Activated T-cell treated with anti-CD3 and anti-CD28 coated beads for 48 hours (primary cell): ENCODE measurements around the gene PCDHB16.
"Not testable (repeated sequence)": the region's sequence is repeated elsewhere in the genome, so short reads cannot be mapped to it uniquely, and the experiment has no call there.

Experiments used
- DNase-seq: peaks from one replicate; pipeline ENCODE4 v3.0.0-alpha.2; 2020; ENCODE audit warnings: low read depth

PCDHB16 gene

GRCh38 chr5:141182248-141182647 is at the start of gene PCDHB16:
TSS of gene PCDHB16 (plus strand) at chr5:141182387. CDS start at chr5:141182560, 173 bp downstream.
- DNase-seq, result no peak

DNA sequence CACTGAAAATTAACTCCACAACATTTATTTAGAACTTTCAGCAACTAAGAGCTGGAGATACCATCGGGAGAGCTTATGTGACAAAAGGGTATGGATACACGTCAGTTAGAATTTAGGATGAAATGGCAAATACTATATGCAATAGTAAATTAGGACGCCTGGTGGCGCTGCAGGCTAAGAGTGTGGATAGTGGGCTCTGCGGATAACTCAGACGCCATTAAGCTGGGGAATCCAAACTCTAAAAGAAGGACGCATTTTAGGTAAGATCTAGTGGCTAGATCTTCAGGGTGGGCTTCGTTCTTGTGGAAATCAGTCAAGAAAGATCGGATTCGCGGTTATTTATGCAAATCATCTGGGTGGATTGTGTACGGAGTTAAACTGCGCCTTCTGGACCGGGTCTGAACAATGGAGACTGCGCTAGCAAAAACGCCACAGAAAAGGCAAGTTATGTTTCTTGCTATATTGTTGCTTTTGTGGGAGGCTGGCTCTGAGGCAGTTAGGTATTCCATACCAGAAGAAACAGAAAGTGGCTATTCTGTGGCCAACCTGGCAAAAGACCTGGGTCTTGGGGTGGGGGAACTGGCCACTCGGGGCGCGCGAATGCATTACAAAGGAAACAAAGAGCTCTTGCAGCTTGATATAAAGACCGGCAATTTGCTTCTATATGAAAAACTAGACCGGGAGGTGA is 47.0 kb upstream of the PCDHB16 start, which contains the start of gene PCDHB5:
PCDHB5 (plus strand) TSS at position 177 of the 688 bp plus-strand sequence; CDS start at position 406, 229 bp downstream.
- no peak for DNase-seq

- DNase-seq, result no peak
These were observed 46.4 kb upstream of the PCDHB16 start for GRCh38 chr5:141135718-141136266.

GRCh38 chr5:141137346-141137745 is 44.8 kb upstream of the PCDHB16 start:
- DNase-seq, result not testable (repeated sequence)

DNA sequence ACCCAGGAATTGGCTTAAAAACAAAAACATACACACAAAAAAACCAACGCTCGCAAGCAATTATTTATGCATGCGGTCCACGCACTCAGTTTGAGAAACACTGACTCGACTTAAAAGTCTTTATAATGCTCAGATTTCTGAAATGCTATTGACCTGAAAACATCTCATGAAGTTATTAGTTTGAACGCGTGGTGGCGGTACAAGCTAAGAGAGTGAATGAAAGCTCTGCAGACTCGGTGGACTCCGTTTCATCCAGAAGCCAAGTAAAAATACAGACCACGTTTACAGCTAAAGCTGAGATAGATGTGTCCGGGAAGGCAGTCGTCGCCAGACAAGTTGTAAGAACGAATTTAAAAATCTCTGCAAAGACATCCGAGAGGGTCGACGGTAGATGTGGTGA is 32.4 kb upstream of the PCDHB16 start, which contains the start of gene PCDHB6:
PCDHB6 (plus strand) TSS at position 246 of the 400 bp plus-strand sequence. CDS start 201 bp downstream, outside the sequence.
- DNase-seq, result no peak

DNA sequence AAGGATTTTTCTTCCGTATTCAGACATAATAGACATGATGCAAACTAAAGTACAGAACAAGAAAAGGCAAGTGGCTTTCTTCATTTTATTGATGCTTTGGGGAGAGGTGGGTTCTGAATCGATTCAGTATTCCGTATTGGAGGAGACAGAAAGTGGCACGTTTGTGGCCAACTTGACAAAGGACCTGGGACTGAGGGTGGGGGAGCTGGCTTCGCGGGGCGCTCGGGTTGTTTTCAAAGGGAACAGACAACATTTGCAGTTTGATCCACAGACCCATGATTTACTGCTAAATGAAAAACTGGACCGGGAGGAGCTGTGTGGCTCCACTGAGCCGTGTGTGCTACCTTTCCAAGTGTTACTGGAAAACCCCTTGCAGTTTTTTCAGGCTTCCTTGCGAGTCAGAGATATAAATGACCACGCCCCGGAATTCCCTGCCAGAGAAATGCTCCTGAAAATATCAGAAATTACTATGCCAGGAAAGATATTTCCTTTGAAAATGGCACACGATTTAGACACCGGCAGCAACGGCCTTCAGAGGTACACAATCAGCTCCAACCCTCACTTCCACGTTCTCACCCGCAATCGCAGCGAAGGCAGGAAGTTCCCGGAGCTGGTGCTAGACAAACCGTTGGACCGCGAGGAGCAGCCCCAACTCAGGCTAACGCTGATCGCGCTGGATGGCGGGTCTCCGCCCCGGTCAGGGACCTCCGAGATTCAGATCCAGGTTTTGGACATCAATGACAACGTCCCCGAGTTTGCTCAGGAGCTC is 31.8 kb upstream of the PCDHB16 start:
- no peak for DNase-seq

DNA sequence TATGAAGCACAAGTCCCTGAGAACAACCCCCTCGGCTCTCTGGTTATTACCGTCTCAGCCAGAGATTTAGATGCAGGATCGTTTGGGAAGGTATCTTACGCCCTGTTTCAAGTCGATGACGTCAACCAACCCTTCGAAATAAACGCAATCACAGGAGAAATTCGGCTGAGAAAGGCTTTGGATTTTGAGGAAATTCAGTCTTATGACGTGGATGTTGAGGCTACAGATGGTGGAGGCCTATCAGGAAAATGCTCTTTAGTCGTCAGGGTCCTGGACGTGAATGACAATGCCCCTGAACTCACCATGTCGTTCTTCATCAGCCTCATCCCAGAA is 31.2 kb upstream of the PCDHB16 start:
- DNase-seq, result no peak

DNA sequence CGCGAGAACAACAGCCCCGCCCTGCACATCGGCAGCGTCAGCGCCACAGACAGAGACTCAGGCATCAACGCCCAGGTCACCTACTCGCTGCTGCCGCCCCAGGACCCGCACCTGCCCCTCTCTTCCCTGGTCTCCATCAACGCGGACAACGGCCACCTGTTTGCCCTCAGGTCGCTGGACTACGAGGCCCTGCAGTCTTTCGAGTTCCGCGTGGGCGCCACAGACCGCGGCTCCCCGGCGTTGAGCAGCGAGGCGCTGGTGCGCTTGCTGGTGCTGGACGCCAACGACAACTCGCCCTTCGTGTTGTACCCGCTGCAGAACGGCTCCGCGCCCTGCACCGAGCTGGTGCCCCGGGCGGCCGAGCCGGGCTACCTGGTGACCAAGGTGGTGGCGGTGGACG is 30.6 kb upstream of the PCDHB16 start:
- DNase-seq, result not testable (repeated sequence)

DNA sequence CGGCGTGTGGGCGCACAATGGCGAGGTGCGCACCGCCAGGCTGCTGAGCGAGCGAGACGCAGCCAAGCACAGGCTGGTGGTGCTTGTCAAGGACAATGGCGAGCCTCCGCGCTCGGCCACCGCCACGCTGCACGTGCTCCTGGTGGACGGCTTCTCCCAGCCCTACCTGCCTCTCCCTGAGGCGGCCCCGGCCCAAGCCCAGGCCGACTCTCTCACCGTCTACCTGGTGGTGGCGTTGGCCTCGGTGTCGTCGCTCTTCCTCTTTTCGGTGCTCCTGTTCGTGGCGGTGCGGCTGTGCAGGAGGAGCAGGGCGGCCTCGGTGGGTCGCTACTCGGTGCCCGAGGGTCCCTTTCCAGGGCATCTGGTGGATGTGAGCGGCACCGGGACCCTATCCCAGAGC is 30.1 kb upstream of the PCDHB16 start:
- DNase-seq, result not testable (repeated sequence)

DNA sequence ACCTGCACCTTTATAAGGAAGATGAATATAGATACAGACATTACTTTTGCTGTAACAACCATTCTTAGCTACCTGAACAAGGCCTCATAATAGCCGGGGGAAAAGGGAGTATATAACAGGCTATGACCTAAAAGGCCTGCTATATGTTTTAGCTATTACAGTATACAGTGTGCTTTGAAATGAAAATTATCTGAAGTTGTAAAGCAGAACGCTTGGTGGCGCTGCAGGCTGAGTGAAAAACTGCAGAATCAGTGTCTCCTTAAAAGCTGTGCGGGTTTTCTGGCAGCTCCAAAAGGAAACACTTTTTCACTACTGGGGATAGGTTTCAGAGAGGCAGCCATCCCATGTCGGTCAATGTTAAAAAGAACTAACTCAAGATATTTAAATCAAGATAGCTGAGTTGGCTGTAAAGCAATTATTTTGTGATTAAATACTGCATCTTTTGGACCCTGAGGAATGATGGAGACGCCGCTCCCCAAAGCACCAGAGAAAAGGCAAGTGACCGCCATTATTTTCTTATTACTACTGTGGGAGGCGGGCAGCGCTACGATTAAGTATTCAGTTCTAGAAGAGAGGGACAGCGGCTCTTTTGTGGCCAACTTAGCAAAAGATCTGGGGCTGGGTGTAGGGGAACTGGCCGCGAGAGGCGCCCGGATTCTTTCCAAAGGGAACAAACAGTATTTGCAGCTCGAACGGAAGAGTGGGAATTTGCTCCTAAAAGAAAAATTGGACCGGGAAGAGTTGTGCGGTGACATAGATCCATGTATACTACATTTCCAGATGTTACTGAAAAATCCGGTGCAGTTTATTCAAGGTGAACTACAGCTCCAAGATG is 26.4 kb upstream of the PCDHB16 start:
- no peak for DNase-seq

DNA sequence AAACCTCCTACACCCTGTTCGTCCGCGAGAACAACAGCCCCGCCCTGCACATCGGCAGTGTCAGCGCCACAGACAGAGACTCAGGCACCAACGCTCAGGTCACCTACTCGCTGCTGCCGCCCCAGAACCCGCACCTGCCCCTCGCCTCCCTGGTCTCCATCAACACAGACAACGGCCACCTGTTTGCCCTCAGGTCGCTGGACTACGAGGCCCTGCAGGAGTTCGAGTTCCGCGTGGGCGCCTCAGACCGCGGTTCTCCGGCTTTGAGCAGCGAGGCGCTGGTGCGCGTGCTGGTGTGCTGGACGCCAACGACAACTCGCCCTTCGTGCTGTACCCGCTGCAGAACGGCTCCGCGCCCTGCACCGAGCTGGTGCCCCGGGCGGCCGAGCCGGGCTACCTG is 24.8 kb upstream of the PCDHB16 start:
- not testable (repeated sequence) for DNase-seq

- not testable (repeated sequence) for DNase-seq
These were observed 24.3 kb upstream of the PCDHB16 start for GRCh38 chr5:141157901-141158300.

GRCh38 chr5:141172381-141173204 is 9.6 kb upstream of the PCDHB16 start, which contains the start of gene PCDHB7:
TSS of gene PCDHB7 (plus strand) at chr5:141172644. CDS start at chr5:141172836, 192 bp downstream.
- no peak for DNase-seq

DNA sequence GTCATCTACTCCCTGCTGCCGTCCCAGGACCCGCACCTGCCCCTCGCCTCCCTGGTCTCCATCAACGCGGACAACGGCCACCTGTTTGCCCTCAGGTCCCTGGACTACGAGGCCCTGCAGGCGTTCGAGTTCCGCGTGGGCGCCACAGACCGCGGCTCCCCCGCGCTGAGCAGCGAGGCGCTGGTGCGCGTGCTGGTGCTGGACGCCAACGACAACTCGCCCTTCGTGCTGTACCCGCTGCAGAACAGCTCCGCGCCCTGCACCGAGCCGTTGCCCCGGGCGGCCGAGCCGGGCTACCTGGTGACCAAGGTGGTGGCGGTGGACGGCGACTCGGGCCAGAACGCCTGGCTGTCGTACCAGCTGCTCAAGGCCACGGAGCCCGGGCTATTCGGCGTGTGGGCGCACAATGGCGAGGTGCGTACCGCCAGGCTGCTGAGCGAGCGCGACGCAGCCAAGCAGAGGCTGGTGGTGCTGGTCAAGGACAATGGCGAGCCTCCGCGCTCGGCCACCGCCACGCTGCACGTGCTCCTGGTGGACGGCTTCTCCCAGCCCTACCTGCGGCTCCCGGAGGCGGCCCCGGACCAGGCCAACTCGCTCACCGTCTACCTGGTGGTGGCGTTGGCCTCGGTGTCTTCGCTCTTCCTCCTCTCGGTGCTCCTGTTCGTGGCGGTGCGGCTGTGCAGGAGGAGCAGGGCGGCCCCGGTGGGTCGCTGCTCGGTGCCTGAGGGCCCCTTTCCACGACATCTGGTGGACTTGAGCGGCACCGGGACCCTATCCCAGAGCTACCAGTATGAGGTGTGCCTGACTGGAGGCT is 7.7 kb upstream of the PCDHB16 start:
- DNase-seq, result not testable (repeated sequence)

- DNase-seq, result no peak
These were observed 6.3 kb upstream of the PCDHB16 start for GRCh38 chr5:141175933-141176332.

DNA sequence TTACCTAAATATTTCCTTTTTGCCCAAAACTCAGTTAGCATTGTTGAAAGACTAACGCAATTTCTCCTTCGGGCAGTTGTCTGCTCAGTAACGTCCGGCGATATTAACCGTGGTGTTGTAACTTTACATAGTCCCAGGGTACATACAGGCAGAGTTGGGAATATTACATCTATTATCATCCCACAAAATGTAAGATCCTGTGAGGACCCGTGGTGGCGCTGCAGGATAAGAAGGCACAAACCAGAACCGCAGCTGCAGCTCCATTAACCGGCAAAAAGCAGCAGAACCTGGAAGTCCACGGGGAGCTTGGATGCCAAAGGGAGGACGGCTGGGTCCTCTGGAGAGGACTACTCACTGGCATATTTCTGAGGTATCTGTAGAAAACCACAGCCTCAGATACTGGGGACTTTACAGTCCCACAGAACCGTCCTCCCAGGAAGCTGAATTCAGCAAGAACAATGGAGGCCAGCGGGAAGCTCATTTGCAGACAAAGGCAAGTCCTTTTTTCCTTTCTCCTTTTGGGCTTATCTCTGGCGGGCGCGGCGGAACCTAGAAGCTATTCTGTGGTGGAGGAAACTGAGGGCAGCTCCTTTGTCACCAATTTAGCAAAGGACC is 4.5 kb upstream of the PCDHB16 start, which contains the start of gene PCDHB8:
PCDHB8 (plus strand) TSS at position 214 of the 615 bp plus-strand sequence; CDS start at position 459, 245 bp downstream.
- not testable (repeated sequence) for DNase-seq

- DNase-seq, result not testable (repeated sequence)
These were observed 2.8 kb upstream of the PCDHB16 start for GRCh38 chr5:141179371-141179770.

DNA sequence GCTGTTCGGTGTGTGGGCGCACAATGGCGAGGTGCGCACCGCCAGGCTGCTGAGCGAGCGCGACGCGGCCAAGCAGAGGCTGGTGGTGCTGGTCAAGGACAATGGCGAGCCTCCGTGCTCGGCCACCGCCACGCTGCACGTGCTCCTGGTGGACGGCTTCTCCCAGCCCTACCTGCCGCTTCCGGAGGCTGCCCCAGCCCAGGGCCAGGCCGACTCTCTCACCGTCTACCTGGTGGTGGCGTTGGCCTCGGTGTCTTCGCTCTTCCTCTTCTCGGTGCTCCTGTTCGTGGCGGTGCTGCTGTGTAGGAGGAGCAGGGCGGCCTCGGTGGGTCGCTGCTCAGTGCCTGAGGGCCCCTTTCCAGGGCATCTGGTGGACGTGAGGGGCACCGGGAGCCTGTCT is 2.3 kb upstream of the PCDHB16 start:
- not testable (repeated sequence) for DNase-seq

DNA sequence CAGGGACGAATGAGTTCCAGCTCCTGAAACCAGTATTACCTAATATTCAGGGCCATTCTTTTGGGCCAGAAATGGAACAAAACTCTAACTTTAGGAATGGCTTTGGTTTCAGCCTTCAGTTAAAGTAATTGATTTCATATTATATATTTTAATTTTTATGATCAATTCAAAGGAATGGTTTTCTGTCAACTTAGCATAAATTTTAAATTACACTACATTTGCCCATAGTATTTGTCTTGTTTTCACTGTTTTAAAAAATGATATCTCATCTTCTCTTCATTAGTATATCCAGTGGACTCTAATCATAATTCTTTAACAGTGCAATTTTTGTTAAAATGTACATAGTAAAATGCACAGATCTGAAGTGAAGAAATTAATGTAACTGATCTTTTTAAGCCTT is 1.9 kb upstream of the PCDHB16 start:
- DNase-seq, result no peak
